Skeletal muscle satellite cell (primary cell): ENCODE data around the gene PARS2.

Source experiments
- H3K27me3 ChIP-seq: 2 replicates; pipeline ENCODE4 v1.7.0; 2013; ENCODE audit warnings: low read length; ENCODE audit not compliant: control insufficient read depth, insufficient read depth
- H3K36me3 ChIP-seq: 2 replicates; pipeline ENCODE4 v1.7.0; 2013; ENCODE audit warnings: mild to moderate bottlenecking, control low read depth, low read length; ENCODE audit not compliant: insufficient read depth
- H3K4me1 ChIP-seq: 2 replicates; pipeline ENCODE4 v1.7.0; 2013; ENCODE audit warnings: low read length; ENCODE audit not compliant: control insufficient read depth, insufficient read depth
- H3K4me2 ChIP-seq: 2 replicates; pipeline ENCODE4 v1.7.0; 2013; ENCODE audit warnings: mild to moderate bottlenecking, low read length
- H3K4me3 ChIP-seq: 2 replicates; pipeline ENCODE4 v1.7.0; 2013; ENCODE audit warnings: low read length
- H3K9ac ChIP-seq: 2 replicates; pipeline ENCODE4 v1.7.0; 2013; ENCODE audit warnings: mild to moderate bottlenecking, low read depth, low read length, moderate library complexity
- H3K9me3 ChIP-seq: replicated peaks from 2 replicates; pipeline ENCODE4 v1.7.0; 2013; ENCODE audit warnings: mild to moderate bottlenecking, control low read depth, low read length

PARS2 gene

DNA sequence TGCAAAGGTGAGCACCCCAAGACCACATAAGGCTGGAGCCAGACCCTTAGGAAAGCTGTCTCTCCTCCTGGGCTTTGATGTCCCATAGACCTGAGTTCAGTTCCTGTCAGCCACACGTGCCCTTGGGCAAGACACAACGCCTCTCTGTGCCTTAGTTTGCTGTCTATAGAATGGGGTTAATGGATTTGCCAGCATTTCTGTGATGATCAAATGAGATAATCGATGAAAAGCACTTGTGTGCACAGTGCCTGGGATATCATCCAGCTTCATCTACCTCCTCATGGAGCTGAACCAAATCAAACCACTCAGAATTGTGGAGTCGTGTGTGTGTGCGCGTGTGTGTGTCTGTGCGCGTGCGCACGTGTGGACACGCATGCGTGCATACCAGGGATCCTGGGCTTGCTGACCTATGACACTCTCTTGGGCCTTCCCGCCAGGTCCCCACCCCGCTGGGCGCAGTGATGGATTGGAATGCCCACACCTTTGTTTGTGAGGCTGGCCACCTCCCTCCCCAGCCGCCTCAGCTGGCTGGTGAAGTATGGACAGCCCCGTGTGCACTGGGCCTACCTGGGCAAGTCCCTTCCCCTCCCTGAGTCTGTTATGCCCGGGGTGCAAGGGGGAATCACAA is 31.6 kb upstream of the PARS2 start:
- H3K4me1 ChIP-seq = peaks cover 11% of the 10 kb centered on the region
- H3K9me3 ChIP-seq = peaks cover 6% of the 10 kb centered on the region
- no peak overlapping the region for H3K4me2 ChIP-seq
- no peak overlapping the region for H3K9ac ChIP-seq
- H3K4me3 ChIP-seq = no peak overlapping the region
- H3K36me3 ChIP-seq = no peaks in the 10 kb centered on the region
- peaks cover 63% of the 10 kb centered on the region for H3K27me3 ChIP-seq

DNA sequence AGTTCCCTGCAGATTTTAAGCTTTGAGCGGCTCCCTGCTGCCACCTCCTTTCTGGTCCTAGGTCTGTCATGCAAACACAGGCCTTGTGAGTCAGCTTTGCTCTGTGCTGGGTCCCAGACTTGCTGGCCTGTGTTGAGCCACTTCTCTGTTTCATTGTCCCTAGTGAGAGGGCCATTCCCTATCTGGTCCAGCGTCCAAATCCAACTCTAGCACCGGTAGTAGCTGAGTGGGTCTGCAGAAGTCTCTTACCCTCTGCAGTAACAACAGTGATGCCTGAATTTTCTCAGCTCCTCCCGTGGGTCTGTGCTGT is 31.0 kb upstream of the PARS2 start:
- Histone ChIP-seq H3K36me3 (no peaks in the 10 kb centered on the region), H3K9me3 (peaks cover 6% of the 10 kb centered on the region), H3K4me2 (no peak overlapping the region), H3K9ac (no peak overlapping the region), H3K4me3 (no peak overlapping the region), H3K4me1 (peaks cover 11% of the 10 kb centered on the region), H3K27me3 (peaks cover 60% of the 10 kb centered on the region)

DNA sequence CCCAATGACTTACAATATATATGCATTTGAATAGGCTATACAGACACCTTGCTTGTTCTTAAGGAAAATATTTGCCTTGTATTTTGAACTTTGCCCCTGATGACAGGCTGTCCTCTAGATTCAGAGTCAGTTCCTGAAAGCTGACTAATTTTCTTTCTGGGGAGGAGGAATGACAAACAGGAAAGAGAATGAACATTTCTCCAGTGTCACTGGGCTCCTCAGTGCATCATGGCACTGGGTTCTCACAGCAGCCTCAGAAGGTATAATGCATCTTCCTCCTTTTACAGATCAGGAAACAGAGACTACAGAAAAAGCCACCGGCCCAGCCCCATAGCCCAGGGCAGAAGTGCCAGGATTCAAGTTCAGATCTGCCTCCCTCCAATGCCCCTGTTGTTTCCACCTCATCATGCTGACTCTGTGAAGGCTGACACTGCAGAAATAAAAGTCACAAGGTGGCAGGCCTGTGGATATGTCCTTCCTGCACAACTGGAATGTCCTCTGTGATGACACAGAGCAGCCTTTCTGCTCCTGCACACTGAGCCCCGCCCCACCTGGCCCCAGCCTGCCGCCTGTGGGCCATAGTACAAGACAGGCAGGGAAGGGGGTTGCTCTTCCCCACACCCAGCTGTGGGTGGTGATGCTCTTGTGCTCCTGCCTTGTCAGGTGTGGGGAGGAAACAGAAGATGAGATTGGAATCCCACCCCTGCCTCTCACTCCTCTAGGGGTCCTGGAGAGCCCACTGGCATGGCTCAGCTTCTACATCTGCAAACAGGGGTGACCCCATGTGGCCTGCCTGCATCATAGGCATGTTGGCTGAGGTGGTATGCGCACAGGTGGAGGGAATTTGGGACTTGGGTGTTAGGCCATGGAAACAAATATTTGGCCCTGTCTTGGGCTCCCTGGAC is 30.4 kb upstream of the PARS2 start:
- Histone ChIP-seq H3K9ac (no peak overlapping the region), H3K4me1 (peaks cover 11% of the 10 kb centered on the region), H3K36me3 (no peaks in the 10 kb centered on the region)

DNA sequence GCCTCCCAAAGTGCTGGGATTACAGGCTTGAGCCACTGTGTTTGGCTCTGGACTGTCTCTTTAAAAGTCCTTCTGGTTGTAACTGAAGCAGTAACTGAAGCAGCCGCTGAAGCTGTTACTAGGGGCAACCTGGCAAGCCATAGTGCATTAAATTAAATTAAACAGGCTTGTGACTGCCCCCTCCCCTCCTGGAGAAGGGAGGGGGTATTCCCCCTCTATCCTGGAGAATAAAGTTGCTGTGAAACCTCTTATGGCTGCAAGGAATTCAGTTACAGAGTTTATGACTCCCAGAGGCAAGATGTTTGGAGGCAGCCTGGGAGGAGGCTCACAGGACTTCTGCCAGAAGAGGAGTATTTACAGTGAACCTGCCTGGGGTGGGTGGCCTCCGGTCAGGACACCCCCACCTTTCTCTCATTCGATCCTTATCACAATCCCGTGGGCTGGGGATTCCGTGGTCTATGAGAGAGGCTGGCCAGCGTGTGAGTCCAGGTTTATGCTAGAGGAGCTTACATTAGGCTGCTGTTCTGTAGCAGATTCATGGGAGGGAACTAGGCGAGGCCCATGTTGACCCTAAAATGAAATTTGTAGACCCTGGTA is 28.5 kb upstream of the PARS2 start:
- peaks cover 57% of the 10 kb centered on the region for H3K27me3 ChIP-seq
- H3K9ac ChIP-seq = no peak overlapping the region
- peaks cover 6% of the 10 kb centered on the region for H3K9me3 ChIP-seq

More for the DNA sequence above, 30.4 kb upstream of the PARS2 start:
- Histone ChIP-seq H3K9me3 (peaks cover 6% of the 10 kb centered on the region), H3K4me2 (no peak overlapping the region), H3K4me3 (no peak overlapping the region), H3K27me3 (peaks cover 60% of the 10 kb centered on the region)

DNA sequence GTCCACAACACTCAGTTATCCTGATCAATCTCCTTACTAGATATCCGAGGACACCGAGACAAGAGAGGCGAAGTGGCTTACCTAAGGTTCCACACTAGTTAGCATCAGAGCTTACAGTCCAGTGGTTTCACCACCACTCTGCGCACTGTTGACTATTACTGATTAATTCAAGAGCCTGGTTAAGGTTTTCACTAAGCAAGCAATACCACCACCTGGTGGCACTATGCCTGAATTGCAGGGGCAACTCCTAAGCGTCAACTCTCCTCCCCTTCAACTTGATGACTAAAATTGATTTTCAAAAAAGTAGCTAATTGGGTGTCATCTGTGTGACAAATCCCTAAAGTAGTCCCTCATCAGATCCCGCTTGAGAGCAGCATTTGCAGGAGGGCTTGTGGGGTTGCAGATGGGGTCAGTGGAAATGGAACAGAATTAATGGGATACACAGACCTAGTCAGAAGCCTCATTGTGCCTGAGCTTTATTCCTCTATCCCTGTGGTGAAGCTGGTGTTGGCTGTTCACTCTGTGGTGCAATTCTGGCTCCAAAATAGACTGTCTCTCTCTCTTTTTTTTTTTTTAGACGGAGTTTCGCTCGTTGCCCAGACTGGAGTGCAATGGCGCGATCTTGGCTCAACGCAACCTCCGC is 27.7 kb upstream of the PARS2 start:
- H3K4me1 ChIP-seq = peaks cover 11% of the 10 kb centered on the region
- H3K9me3 ChIP-seq = peaks cover 6% of the 10 kb centered on the region
- no peak overlapping the region for H3K4me2 ChIP-seq
- H3K27me3 ChIP-seq = peaks cover 64% of the 10 kb centered on the region
- H3K36me3 ChIP-seq = no peaks in the 10 kb centered on the region
- H3K9ac ChIP-seq = no peak overlapping the region
- H3K4me3 ChIP-seq = no peak overlapping the region

More for the DNA sequence above, 28.5 kb upstream of the PARS2 start:
- Histone ChIP-seq H3K4me1 (peaks cover 11% of the 10 kb centered on the region), H3K4me2 (no peak overlapping the region), H3K4me3 (no peak overlapping the region), H3K36me3 (no peaks in the 10 kb centered on the region)

DNA sequence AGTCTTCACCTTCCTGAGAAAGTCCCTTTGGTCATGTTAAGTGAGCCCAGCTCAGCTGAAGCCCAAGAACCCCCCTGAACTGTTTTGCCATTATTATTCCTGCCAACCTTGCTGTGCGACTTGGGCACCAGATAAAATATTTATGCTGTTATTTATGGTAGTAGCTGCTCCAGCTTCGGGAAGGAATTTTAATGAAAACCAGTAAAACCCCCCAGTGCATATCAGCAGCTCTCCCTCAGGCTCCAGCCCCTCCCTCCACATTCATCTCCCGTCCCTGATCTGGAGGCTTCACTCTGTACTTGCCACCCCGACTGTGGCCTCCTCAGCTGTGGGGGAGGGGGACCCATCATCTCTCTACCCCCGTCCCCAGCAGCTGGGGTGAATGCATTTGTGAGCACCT is 24.1 kb upstream of the PARS2 start:
- H3K4me3 ChIP-seq = no peak overlapping the region
- H3K4me1 ChIP-seq = no peaks in the 10 kb centered on the region
- H3K4me2 ChIP-seq = no peak overlapping the region
- H3K9ac ChIP-seq = no peak overlapping the region
- H3K36me3 ChIP-seq = no peaks in the 10 kb centered on the region
- peaks cover 88% of the 10 kb centered on the region for H3K27me3 ChIP-seq
- peaks cover 6% of the 10 kb centered on the region for H3K9me3 ChIP-seq

DNA sequence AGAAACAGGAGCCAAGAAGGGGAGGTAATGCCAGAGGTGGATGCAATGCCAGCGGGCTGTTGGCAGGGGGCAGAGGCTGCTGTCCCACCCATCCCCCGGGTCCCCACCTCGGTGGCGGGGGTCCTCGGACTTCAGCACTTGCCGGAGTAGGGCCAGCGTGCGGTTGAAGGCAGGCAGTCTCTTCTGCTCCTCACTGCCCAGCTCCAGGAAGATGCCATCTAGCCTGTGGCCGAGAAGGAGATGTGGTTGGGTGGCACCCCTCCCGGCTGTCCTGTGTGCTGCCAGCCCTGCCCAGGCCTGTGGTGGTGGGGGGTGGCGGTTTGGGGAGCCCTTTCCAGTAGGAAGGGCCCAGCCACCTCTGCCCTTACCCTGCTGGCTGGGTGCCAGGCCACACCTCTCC is 23.3 kb upstream of the PARS2 start:
- Histone ChIP-seq H3K4me3 (no peak overlapping the region), H3K9ac (no peak overlapping the region), H3K27me3 (peaks cover 88% of the 10 kb centered on the region), H3K4me2 (no peak overlapping the region), H3K36me3 (no peaks in the 10 kb centered on the region), H3K4me1 (no peaks in the 10 kb centered on the region), H3K9me3 (peaks cover 6% of the 10 kb centered on the region)

DNA sequence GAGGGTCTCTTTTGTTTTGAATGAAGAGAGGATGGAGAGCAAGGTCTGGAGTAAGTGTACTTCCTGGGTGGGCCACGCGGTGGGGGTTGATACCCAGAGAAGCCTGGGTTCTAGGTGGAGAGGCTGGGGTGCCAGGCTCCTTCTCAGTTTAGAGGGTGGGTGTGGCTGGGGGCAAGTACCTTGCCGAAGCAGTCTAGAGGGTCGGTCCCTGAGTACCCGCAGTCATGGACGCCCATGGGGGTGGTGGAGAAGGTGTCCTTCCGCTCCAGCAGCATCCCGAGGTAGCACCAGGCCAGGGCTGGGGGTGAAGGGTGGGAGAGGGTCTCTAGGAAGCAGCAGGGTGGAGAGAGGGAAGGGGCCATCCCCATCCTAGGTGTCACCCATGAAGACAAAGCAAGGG is 22.5 kb upstream of the PARS2 start:
- peaks cover 89% of the 10 kb centered on the region for H3K27me3 ChIP-seq
- no peaks in the 10 kb centered on the region for H3K36me3 ChIP-seq
- peaks cover under 1% of the 10 kb centered on the region for H3K9me3 ChIP-seq

DNA sequence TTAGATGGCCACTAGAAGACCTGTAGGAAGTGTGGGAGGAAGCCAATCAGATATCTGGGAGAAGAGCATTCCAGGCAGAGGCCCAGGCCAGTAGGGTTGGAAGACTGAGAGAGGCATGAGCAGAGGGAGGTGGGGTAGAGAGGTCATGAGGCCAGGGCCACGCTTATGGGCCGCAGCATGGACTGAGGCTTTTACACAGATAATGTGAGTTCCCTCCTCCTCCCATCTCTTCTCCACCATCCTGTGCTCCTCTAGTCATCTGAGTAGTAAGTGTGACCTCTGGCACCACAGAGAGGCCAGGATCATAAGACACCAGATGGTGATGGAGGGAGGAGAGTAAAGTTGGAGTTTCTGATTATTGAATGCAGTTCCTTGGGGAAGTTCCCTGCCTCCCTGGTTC is 19.7 kb upstream of the PARS2 start:
- no peak overlapping the region for H3K4me3 ChIP-seq
- H3K4me2 ChIP-seq = no peak overlapping the region
- no peak overlapping the region for H3K9ac ChIP-seq
- peaks cover 87% of the 10 kb centered on the region for H3K27me3 ChIP-seq
- H3K9me3 ChIP-seq = no peaks in the 10 kb centered on the region
- H3K36me3 ChIP-seq = no peaks in the 10 kb centered on the region
- no peaks in the 10 kb centered on the region for H3K4me1 ChIP-seq

More for the DNA sequence above, 22.5 kb upstream of the PARS2 start:
- Histone ChIP-seq H3K9ac (no peak overlapping the region), H3K4me3 (no peak overlapping the region), H3K4me1 (no peaks in the 10 kb centered on the region), H3K4me2 (no peak overlapping the region)

DNA sequence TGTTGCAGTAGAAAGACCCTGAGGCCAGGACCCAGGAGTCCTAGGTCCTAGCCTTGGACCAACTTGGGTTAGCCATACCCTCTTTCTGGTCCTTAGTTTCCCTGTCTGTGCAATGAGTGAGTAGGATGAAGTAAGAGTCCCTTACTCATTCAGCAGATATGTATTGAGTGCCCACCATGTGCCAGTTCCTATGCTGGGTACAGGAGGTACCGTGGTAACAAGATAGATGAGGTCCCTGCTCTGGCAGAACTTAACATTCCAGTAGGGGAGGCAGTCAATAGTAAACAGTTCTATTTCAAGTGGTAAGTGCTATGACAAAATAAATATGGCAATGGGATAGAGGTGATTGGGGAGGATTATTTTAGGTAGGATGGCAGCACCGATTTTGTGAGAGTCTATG is 18.3 kb upstream of the PARS2 start:
- H3K9ac ChIP-seq = no peak overlapping the region
- no peaks in the 10 kb centered on the region for H3K9me3 ChIP-seq
- H3K4me2 ChIP-seq = no peak overlapping the region
- no peak overlapping the region for H3K4me3 ChIP-seq
- H3K27me3 ChIP-seq = peaks cover 87% of the 10 kb centered on the region
- H3K36me3 ChIP-seq = no peaks in the 10 kb centered on the region
- H3K4me1 ChIP-seq = no peaks in the 10 kb centered on the region

DNA sequence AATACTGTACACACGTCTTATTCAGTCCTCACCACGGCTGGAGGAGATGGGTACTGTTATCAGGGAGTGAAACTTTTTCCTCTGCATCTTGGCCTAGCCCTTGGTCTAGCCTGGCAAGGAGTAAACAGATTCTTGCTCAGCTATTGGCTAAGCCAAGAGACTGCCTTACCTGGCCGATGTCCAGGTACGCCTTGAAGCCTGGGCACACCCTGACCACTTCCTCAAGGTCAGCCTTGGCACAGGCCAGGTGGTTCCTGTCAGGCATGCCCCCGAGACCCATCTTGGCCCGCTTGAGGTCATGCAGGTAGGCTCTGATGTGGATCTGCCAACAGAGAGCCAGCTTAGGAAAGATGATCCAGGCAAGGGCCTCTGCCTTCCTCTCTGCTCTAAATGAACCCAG is 17.8 kb upstream of the PARS2 start:
- no peak overlapping the region for H3K4me3 ChIP-seq
- no peaks in the 10 kb centered on the region for H3K36me3 ChIP-seq
- H3K9ac ChIP-seq = no peak overlapping the region
- H3K9me3 ChIP-seq = no peaks in the 10 kb centered on the region
- no peaks in the 10 kb centered on the region for H3K4me1 ChIP-seq
- peaks cover 86% of the 10 kb centered on the region for H3K27me3 ChIP-seq
- H3K4me2 ChIP-seq = no peak overlapping the region
